SK-N-SH (cell line): Measurements from ENCODE around the gene PCOLCE2.

Experiments
- MAX ChIP-seq: IDR thresholded peaks from 2 replicates; pipeline ENCODE4 v1.4.0; 2012; ENCODE audit warnings: low read depth
- POLR2AphosphoS5 ChIP-seq: IDR thresholded peaks from 2 replicates; pipeline ENCODE4 v1.6.1; 2012; ENCODE audit warnings: low read depth, low read length
- USF2 ChIP-seq: fragments of 150-350 bp; IDR thresholded peaks from 2 replicates; pipeline ENCODE4 v1.6.1; 2017; ENCODE audit warnings: antibody characterized with exemption, low read length, low read depth, borderline replicate concordance
- TF ChIP-seq, protein P1 (sequence below): fragments of 200-600 bp; sonication (generic); IDR thresholded peaks from 2 replicates; pipeline ENCODE4 v1.6.1; 2017; ENCODE audit warnings: antibody characterized with exemption, mild to moderate bottlenecking, moderate library complexity
- TF ChIP-seq, protein P2 (sequence below): IDR thresholded peaks from 2 replicates; pipeline ENCODE4; 2012

DNA sequence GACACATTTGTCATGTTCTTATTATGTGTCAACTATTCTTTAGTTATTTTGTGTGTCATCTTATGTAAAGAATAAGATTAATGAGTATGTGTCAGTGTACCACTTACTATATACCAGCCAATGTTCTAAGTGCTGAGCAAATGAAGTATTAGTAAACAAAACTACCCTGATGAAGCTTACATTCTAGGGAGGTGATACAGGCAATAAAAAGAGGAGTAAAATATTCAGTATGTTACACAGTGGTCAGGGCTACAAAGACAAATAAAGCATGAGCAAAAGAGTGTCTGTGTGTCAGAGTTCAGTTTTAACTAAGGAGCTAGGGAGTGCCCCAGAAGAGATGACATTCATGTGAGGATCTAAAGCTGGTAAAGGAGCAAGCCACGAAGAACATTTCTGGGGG lies 86.0 kb downstream of the PCOLCE2 start:
- TF ChIP-seq MAX (no peak), POLR2AphosphoS5 (no peak), USF2 (no peak)
- TF ChIP-seq, protein P1, sequence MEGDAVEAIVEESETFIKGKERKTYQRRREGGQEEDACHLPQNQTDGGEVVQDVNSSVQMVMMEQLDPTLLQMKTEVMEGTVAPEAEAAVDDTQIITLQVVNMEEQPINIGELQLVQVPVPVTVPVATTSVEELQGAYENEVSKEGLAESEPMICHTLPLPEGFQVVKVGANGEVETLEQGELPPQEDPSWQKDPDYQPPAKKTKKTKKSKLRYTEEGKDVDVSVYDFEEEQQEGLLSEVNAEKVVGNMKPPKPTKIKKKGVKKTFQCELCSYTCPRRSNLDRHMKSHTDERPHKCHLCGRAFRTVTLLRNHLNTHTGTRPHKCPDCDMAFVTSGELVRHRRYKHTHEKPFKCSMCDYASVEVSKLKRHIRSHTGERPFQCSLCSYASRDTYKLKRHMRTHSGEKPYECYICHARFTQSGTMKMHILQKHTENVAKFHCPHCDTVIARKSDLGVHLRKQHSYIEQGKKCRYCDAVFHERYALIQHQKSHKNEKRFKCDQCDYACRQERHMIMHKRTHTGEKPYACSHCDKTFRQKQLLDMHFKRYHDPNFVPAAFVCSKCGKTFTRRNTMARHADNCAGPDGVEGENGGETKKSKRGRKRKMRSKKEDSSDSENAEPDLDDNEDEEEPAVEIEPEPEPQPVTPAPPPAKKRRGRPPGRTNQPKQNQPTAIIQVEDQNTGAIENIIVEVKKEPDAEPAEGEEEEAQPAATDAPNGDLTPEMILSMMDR: no peak
- TF ChIP-seq, protein P2, sequence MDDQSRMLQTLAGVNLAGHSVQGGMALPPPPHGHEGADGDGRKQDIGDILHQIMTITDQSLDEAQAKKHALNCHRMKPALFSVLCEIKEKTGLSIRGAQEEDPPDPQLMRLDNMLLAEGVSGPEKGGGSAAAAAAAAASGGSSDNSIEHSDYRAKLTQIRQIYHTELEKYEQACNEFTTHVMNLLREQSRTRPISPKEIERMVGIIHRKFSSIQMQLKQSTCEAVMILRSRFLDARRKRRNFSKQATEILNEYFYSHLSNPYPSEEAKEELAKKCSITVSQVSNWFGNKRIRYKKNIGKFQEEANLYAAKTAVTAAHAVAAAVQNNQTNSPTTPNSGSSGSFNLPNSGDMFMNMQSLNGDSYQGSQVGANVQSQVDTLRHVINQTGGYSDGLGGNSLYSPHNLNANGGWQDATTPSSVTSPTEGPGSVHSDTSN: no peak
